A549 (cell line): ENCODE data around the gene CALML3. TPM values are rescaled to one million over a fixed set of nuclear protein-coding genes. Genes with fewer than 3 reads are reported as not detected.
A peak's percentile ranks its signal among the peaks of the same experiment; 100 is the strongest.

Source experiments
- ATAC-seq, 2 experiments: fragments of 200-7000 bp in 1 of 2; fragments of >200 bp in 1 of 2; cut with Nextera tagmentation in 1 of 2; cut with Tn5 transposase in 1 of 2; 3 replicates each; pipeline versions ENCODE4 v1.8.0 to v1.9.1; 2018 to 2020; ENCODE audit warnings: mild to moderate bottlenecking in 1 of 2, moderate library complexity in 1 of 2
- CTCF ChIA-PET: fragments of 300-600 bp; sonication (Branson Sonifier 250); formaldehyde crosslinking; extraction: SDS; loops from one replicate; lab custom pipeline; 2021; ENCODE audit warnings: antibody characterized with exemption, inconsistent platforms; lab: Yijun Ruan, JAX
- POLR2A ChIA-PET: fragments of 350-600 bp; formaldehyde crosslinking; extraction: SDS; loops from one replicate; lab custom pipeline; 2021; ENCODE audit warnings: antibody characterized with exemption, inconsistent platforms; lab: Yijun Ruan, JAX
- DNase-seq, 2 experiments: peaks; one replicate each; pipeline versions ENCODE4 v3.0.0 to v3.0.0-alpha.2; 2011 to 2016; ENCODE audit warnings: low read depth in 1 of 2, low spot score in 1 of 2
- FAIRE-seq: peaks from 2 replicates; lab custom pipeline; 2011; peaks lifted over from hg19 to GRCh38; lab: Jason Lieb, UNC
- H3K27ac ChIP-seq, 2 experiments: fragments of >200 bp; sonication (Bioruptor Twin); formaldehyde crosslinking; 3 replicates each; pipeline ENCODE4 v1.5.1; 2016 to 2017
- H3K4me1 ChIP-seq: fragments of >200 bp; sonication (Bioruptor Twin); formaldehyde crosslinking; 3 replicates; pipeline ENCODE4 v1.6.1; 2016
- H3K4me2 ChIP-seq: fragments of >200 bp; sonication (Bioruptor Twin); formaldehyde crosslinking; 3 replicates; pipeline ENCODE4 v1.6.1; 2016
- H3K4me3 ChIP-seq: fragments of >200 bp; sonication (Bioruptor Twin); formaldehyde crosslinking; 3 replicates; pipeline ENCODE4 v1.5.1; 2016
- H3K9me3 ChIP-seq: fragments of >200 bp; sonication (Bioruptor Twin); formaldehyde crosslinking; 3 replicates; pipeline ENCODE4 v1.6.1; 2016
- CBX8 ChIP-seq: fragments of 200-600 bp; sonication (generic); IDR thresholded peaks from 2 replicates; pipeline ENCODE4 v1.6.1; 2016
- CHD2 ChIP-seq: fragments of 150-350 bp; IDR thresholded peaks from 2 replicates; pipeline ENCODE4 v1.6.1; 2014; ENCODE audit warnings: low read length; ENCODE audit not compliant: partially characterized antibody
- EHF ChIP-seq: fragments of 250-450 bp; sonication (Bioruptor Pico); IDR thresholded peaks from 2 replicates; pipeline ENCODE4 v1.5.0; 2020; ENCODE audit warnings: mild to moderate bottlenecking
- FOSB ChIP-seq: fragments of 250-450 bp; sonication (Bioruptor Pico); IDR thresholded peaks from 2 replicates; pipeline ENCODE4 v1.5.0; 2020; ENCODE audit warnings: mild to moderate bottlenecking, moderate library complexity
- GATA3 ChIP-seq: IDR thresholded peaks from 2 replicates; pipeline ENCODE4 v1.6.1; 2012; ENCODE audit warnings: borderline replicate concordance
- HDAC2 ChIP-seq: fragments of 200-600 bp; sonication (generic); IDR thresholded peaks from 2 replicates; pipeline ENCODE4 v1.6.1; 2016
- HEYL ChIP-seq: fragments of 250-450 bp; sonication (Bioruptor Pico); IDR thresholded peaks from 2 replicates; pipeline ENCODE4 v1.8.0; 2021; ENCODE audit warnings: mild to moderate bottlenecking, moderate library complexity
- JUNB ChIP-seq: fragments of >200 bp; sonication (Bioruptor Twin); formaldehyde crosslinking; IDR thresholded peaks from 2 replicates; pipeline ENCODE4 v1.6.1; 2016
- MYC ChIP-seq: IDR thresholded peaks from 2 replicates; pipeline ENCODE4 v1.6.1; 2012; ENCODE audit warnings: mild to moderate bottlenecking, inconsistent platforms, low read length, improper control_type of control experiment, borderline replicate concordance
- NR3C1 ChIP-seq: fragments of >200 bp; sonication (Bioruptor Twin); formaldehyde crosslinking; IDR thresholded peaks from 3 replicates; pipeline ENCODE4 v1.6.1; 2017
- RARB ChIP-seq: fragments of 250-450 bp; sonication (Bioruptor Pico); IDR thresholded peaks from 2 replicates; pipeline ENCODE4 v1.8.0; 2021; ENCODE audit warnings: mild to moderate bottlenecking, moderate library complexity
- RNF2 ChIP-seq: fragments of 200-600 bp; sonication (generic); IDR thresholded peaks from 2 replicates; pipeline ENCODE4 v1.6.1; 2016; ENCODE audit warnings: low read depth, mild to moderate bottlenecking, antibody characterized with exemption, moderate library complexity, borderline replicate concordance
- SREBF2 ChIP-seq: fragments of 450-650 bp; IDR thresholded peaks from 2 replicates; pipeline ENCODE4 v1.6.1; 2014; ENCODE audit warnings: mild to moderate bottlenecking, moderate library complexity
- TFCP2L1 ChIP-seq: fragments of 250-450 bp; sonication (Bioruptor Pico); IDR thresholded peaks from 2 replicates; pipeline ENCODE4 v1.5.0; 2021; ENCODE audit warnings: mild to moderate bottlenecking
- ZC3H11A ChIP-seq: fragments of 450-650 bp; IDR thresholded peaks from 2 replicates; pipeline ENCODE4 v1.6.1; 2014; ENCODE audit warnings: antibody characterized with exemption, mild to moderate bottlenecking
- WGBS: methylation state at CpG from one replicate; pipeline ENCODE4 v1.1.6; 2017; ENCODE audit errors: missing lambda C conversion rate; 5-methylcytosine and 5-hydroxymethylcytosine counted together
- polyA plus RNA-seq, 4 experiments: library from polyadenylated mRNA; depleted of rRNA in 3 of 4; stranded (reverse); fragments of >200 nt; fragmentation: RNase III in 1 of 4; extraction: RNeasy Plus Mini Kit Qiagen cat#74134 plus additional on column Dnase treatment in 1 of 4; gene quantifications; 2 replicates in 3 of 4; 3 replicates in 1 of 4; pipeline ENCODE4 v1.2.3, GENCODE V29; 2011 to 2017
- TF ChIP-seq, protein P1 (sequence below): fragments of 250-450 bp; sonication (Bioruptor Pico); IDR thresholded peaks from 2 replicates; pipeline ENCODE4 v1.5.0; 2020; ENCODE audit warnings: low read depth, mild to moderate bottlenecking, moderate library complexity
- TF ChIP-seq, protein P2 (sequence below): fragments of 250-450 bp; sonication (Bioruptor Pico); IDR thresholded peaks from 2 replicates; pipeline ENCODE4 v1.5.0; 2021; ENCODE audit warnings: mild to moderate bottlenecking, moderate library complexity, borderline replicate concordance
- TF ChIP-seq, protein P3 (sequence below): fragments of >200 bp; sonication (Bioruptor Twin); formaldehyde crosslinking; IDR thresholded peaks from 2 replicates; pipeline ENCODE4 v1.6.1; 2016
- TF ChIP-seq, protein P4 (sequence below): fragments of >200 bp; sonication (Bioruptor Twin); formaldehyde crosslinking; IDR thresholded peaks from 3 replicates; pipeline ENCODE4 v1.5.1; 2016

The CALML3 gene
- polyA plus RNA-seq, 2 of the 4 experiments (the other 2 are of a cell fraction), result not detected

DNA sequence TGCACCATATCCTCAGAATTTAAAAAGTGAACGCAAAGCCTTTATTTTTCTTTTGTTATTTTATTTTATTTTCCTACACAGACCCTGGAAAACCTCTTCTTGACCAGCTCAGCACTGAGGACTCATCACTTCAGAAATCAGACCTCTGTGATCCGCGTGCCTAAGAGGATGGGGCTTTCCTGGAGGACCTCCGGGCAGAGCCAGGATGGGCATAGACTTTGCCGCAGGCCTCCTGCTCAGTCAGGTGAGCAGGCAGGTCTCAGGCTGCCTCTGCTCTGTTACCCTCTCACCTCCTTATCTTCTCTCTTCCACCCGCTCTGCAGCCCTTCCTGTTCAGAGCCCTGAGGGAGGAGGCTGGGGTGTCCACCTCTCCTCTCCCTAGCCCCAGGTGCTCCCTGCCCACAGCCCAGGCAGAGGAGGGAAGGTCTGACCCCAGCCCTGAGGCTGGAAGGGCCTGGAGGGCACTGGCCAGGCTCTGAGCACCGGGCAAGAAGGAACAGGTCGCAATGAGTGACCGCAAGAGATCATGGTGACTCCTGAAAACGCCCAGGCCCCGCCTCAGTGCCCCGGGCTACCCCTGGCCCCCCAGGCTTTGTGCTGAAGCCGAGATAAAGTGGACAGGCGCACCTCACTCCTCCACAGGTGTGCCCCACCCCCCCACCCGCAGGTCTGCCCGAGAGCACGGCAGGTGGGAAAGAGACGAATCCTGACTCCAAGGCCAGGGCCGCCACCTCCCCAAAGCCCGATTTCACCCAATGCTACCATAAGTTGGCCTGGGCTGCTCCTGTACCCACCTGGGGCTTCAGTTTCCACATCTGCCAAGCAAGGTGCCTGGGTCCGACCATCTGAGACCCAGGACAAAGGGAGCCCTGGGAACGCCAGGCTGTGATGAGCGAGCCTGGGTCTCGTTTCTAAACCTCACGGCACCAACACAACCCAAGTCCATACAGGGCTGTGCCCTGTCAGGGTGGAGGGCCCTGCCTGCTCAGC lies 28.2 kb upstream of the CALML3 start:
- POLR2A ChIA-PET, result no interaction called here
- CTCF ChIA-PET, result interaction anchor here (1.3 kb wide), 1 partner anchor 126 kb away, joined by 3 read pairs; no protein-coding TSS in a partner anchor
- FAIRE-seq (no peak), ATAC-seq (no peak), DNase-seq (no peak)
- TF ChIP-seq, protein P1, sequence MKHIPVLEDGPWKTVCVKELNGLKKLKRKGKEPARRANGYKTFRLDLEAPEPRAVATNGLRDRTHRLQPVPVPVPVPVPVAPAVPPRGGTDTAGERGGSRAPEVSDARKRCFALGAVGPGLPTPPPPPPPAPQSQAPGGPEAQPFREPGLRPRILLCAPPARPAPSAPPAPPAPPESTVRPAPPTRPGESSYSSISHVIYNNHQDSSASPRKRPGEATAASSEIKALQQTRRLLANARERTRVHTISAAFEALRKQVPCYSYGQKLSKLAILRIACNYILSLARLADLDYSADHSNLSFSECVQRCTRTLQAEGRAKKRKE (CRISPR knock-in tag), result no peak
- TF ChIP-seq NR3C1, result no peak
- TF ChIP-seq JUNB, result no peak
- no peak for TF ChIP-seq CHD2
- no peak for TF ChIP-seq SREBF2
- TF ChIP-seq EHF (CRISPR knock-in tag), result no peak
- no peak overlapping the region for H3K4me2 ChIP-seq
- 92% methylated on average over 15 of the region's 25 CpGs for WGBS
- 0 out of 6 replicates have a peak overlapping the region, but pooled peaks of 1 of the 2 experiments have one; percentile 47 for H3K27ac ChIP-seq
- H3K4me1 ChIP-seq, result peaks cover 14% of the 10 kb centered on the region
- H3K9me3 ChIP-seq, result peaks cover 13% of the 10 kb centered on the region; the same call in 2 of the 3 replicates
- no peak overlapping the region for H3K4me3 ChIP-seq

DNA sequence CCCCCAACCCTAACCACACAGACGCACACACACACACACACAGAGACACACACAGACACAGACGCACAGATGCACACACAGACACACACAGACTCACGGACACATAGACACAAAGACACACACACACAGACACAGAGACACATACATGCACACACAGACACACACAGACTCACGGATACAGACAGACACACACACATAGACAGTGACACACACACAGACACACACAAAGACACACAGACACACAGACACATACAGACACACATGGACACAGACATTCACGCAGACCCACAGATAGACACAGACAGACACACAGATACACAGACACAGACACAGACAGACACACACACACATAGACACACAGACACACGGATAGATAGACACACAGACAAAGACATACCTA lies 27.5 kb upstream of the CALML3 start:
- ATAC-seq (no peak), FAIRE-seq (peak; percentile 68), DNase-seq (no peak)
- Histone ChIP-seq H3K4me1 (peaks cover 14% of the 10 kb centered on the region), H3K9me3 (peaks cover 6% of the 10 kb centered on the region; the same call in 1 of the 3 replicates), H3K4me3 (no peak overlapping the region), H3K4me2 (no peak overlapping the region), H3K27ac (no peak overlapping the region)
- ChIA-PET POLR2A (no interaction called here), CTCF (no interaction called here)
- TF ChIP-seq FOSB (CRISPR knock-in tag), result no peak
- no peak for TF ChIP-seq GATA3
- no peak for TF ChIP-seq CBX8
- TF ChIP-seq, protein P2, sequence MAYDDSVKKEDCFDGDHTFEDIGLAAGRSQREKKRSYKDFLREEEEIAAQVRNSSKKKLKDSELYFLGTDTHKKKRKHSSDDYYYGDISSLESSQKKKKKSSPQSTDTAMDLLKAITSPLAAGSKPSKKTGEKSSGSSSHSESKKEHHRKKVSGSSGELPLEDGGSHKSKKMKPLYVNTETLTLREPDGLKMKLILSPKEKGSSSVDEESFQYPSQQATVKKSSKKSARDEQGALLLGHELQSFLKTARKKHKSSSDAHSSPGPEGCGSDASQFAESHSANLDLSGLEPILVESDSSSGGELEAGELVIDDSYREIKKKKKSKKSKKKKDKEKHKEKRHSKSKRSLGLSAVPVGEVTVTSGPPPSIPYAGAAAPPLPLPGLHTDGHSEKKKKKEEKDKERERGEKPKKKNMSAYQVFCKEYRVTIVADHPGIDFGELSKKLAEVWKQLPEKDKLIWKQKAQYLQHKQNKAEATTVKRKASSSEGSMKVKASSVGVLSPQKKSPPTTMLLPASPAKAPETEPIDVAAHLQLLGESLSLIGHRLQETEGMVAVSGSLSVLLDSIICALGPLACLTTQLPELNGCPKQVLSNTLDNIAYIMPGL (CRISPR knock-in tag), result no peak
- TF ChIP-seq MYC, result no peak
- TF ChIP-seq, protein P1 (CRISPR knock-in tag), result no peak
- TF ChIP-seq HEYL (CRISPR knock-in tag), result no peak
- no peak for TF ChIP-seq RNF2
- no peak for TF ChIP-seq HDAC2
- TF ChIP-seq, protein P3, sequence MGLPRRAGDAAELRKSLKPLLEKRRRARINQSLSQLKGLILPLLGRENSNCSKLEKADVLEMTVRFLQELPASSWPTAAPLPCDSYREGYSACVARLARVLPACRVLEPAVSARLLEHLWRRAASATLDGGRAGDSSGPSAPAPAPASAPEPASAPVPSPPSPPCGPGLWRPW, result no peak
- TF ChIP-seq RARB, result no peak
- no peak for TF ChIP-seq TFCP2L1 (CRISPR knock-in tag)
- TF ChIP-seq, protein P4, sequence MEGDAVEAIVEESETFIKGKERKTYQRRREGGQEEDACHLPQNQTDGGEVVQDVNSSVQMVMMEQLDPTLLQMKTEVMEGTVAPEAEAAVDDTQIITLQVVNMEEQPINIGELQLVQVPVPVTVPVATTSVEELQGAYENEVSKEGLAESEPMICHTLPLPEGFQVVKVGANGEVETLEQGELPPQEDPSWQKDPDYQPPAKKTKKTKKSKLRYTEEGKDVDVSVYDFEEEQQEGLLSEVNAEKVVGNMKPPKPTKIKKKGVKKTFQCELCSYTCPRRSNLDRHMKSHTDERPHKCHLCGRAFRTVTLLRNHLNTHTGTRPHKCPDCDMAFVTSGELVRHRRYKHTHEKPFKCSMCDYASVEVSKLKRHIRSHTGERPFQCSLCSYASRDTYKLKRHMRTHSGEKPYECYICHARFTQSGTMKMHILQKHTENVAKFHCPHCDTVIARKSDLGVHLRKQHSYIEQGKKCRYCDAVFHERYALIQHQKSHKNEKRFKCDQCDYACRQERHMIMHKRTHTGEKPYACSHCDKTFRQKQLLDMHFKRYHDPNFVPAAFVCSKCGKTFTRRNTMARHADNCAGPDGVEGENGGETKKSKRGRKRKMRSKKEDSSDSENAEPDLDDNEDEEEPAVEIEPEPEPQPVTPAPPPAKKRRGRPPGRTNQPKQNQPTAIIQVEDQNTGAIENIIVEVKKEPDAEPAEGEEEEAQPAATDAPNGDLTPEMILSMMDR, result no peak
- TF ChIP-seq ZC3H11A, result no peak
- whole genome bisulfite sequencing, result 71% methylated on average over 6 of the region's 6 CpGs
